Measurements from ENCODE around the gene TGM1. TPM values are rescaled to one million over a fixed set of nuclear protein-coding genes. Genes with fewer than 3 reads are reported as not detected.
"Not testable (repeated sequence)": the region's sequence is repeated elsewhere in the genome, so short reads cannot be mapped to it uniquely, and the experiment has no call there.

Gene TGM1
- polyA plus RNA-seq, 3 donors: 2.5 to 4.6 (median 3.3) TPM

GRCh38 chr14:24260026-24260779, 2.8 kb downstream of the TGM1 start:
- WGBS, 3 donors: 77 to 84% (median 83%) methylated on average over 16 of the region's 16 CpGs
- no peak overlapping the region for H3K27ac ChIP-seq (ENCODE audit: low read depth, low read length)

GRCh38 chr14:24259282-24260025, 3.5 kb downstream of the TGM1 start:
- no peak overlapping the region for H3K27ac ChIP-seq (ENCODE audit: low read depth, low read length)
- whole genome bisulfite sequencing, 3 donors: 74 to 77% (median 77%) methylated on average over 16 of the region's 16 CpGs

- 83 to 88% (median 88%) methylated on average over 18 of the region's 18 CpGs for WGBS, 3 donors
- H3K27ac ChIP-seq (ENCODE audit: low read depth, low read length): no peak overlapping the region
Observed at GRCh38 chr14:24258548-24259265, 4.3 kb downstream of the TGM1 start.

GRCh38 chr14:24258119-24258518, 4.9 kb downstream of the TGM1 start:
- 77 to 83% (median 82%) methylated on average over 9 of the region's 9 CpGs for WGBS, 3 donors
- H3K27ac ChIP-seq (ENCODE audit: low read depth, low read length): no peak overlapping the region

GRCh38 chr14:24256960-24257359, 6.0 kb downstream of the TGM1 start:
- no peak overlapping the region for H3K27ac ChIP-seq (ENCODE audit: low read depth, low read length)
- WGBS, 3 donors: 67 to 76% (median 69%) methylated on average over 4 of the region's 4 CpGs

- no peak overlapping the region for H3K27ac ChIP-seq (ENCODE audit: low read depth, low read length)
- WGBS, 3 donors: 94 to 95% (median 94%) methylated on average over 12 of the region's 12 CpGs
Observed at GRCh38 chr14:24255931-24256711, 6.9 kb downstream of the TGM1 start.

GRCh38 chr14:24255438-24255837, 7.5 kb downstream of the TGM1 start:
- 79 to 89% (median 86%) methylated on average over 8 of the region's 8 CpGs for WGBS, 3 donors
- no peak overlapping the region for H3K27ac ChIP-seq (ENCODE audit: low read depth, low read length)

- WGBS, 3 donors: 90 to 95% (median 94%) methylated on average over 19 of the region's 19 CpGs
- no peak overlapping the region for H3K27ac ChIP-seq (ENCODE audit: low read depth, low read length)
Observed at GRCh38 chr14:24254630-24255392, 8.2 kb downstream of the TGM1 start.

- WGBS, 3 donors: 78 to 89% (median 88%) methylated on average over 7 of the region's 7 CpGs
- no peak overlapping the region for H3K27ac ChIP-seq (ENCODE audit: low read depth, low read length)
Observed at GRCh38 chr14:24253936-24254335, 9.0 kb downstream of the TGM1 start.

GRCh38 chr14:24252289-24253124, 10.5 kb downstream of the TGM1 start:
- H3K27ac ChIP-seq (ENCODE audit: low read depth, low read length): no peak overlapping the region
- WGBS, 3 donors: 77 to 85% (median 81%) methylated on average over 11 of the region's 11 CpGs

GRCh38 chr14:24251880-24252288, 11.1 kb downstream of the TGM1 start:
- WGBS, 3 donors: 94 to 95% (median 94%) methylated on average over 1 of the region's 1 CpG
- no peak overlapping the region for H3K27ac ChIP-seq (ENCODE audit: low read depth, low read length)

- 54 to 61% (median 56%) methylated on average over 4 of the region's 4 CpGs for WGBS, 3 donors
- no peak overlapping the region for H3K27ac ChIP-seq (ENCODE audit: low read depth, low read length)
Observed at GRCh38 chr14:24250354-24250753, 12.6 kb downstream of the TGM1 start.

GRCh38 chr14:24249230-24250021, 13.6 kb downstream of the TGM1 start:
- 68 to 82% (median 77%) methylated on average over 13 of the region's 13 CpGs for WGBS, 3 donors
- no peak overlapping the region for H3K27ac ChIP-seq (ENCODE audit: low read depth, low read length)

- no peak overlapping the region for H3K27ac ChIP-seq (ENCODE audit: low read depth, low read length)
- 73 to 78% (median 75%) methylated on average over 7 of the region's 7 CpGs for WGBS, 3 donors
Observed at GRCh38 chr14:24247422-24247821, 15.6 kb downstream of the TGM1 start.

- no peak overlapping the region for H3K27ac ChIP-seq (ENCODE audit: low read depth, low read length)
- WGBS, 3 donors: 80 to 88% (median 87%) methylated on average over 3 of the region's 3 CpGs
Observed at GRCh38 chr14:24246765-24247212, 16.2 kb downstream of the TGM1 start.

GRCh38 chr14:24245350-24245749, 17.6 kb downstream of the TGM1 start:
- not testable (repeated sequence) for H3K27ac ChIP-seq (ENCODE audit: low read depth, low read length)
- WGBS, 3 donors: 84 to 95% (median 92%) methylated on average over 11 of the region's 11 CpGs

All from adipose tissue (tissue), 3 donors.